Naive thymus-derived CD4-positive, alpha-beta T cell (primary cell): ENCODE measurements around the gene KPNA4. TPM values are rescaled to one million over a fixed set of nuclear protein-coding genes. Genes with fewer than 3 reads are reported as not detected.
"Not testable (repeated sequence)": the region's sequence is repeated elsewhere in the genome, so short reads cannot be mapped to it uniquely, and the experiment has no call there.

Source experiments
- ATAC-seq: fragments of 150-1000 bp; cut with Tn5 transposase; 2 replicates; pipeline ENCODE4 v1.10.0; 2021; ENCODE audit warnings: mild to moderate bottlenecking, moderate library complexity
- CTCF ChIA-PET: fragments of 350-600 bp; sonication (Branson Sonifier 250); formaldehyde crosslinking; loops from one replicate; lab custom pipeline; 2021; ENCODE audit warnings: antibody characterized with exemption; lab: Charles Lee
- POLR2A ChIA-PET: fragments of 350-600 bp; sonication (Branson Sonifier 250); formaldehyde crosslinking; loops from one replicate; lab custom pipeline; 2021; ENCODE audit warnings: antibody characterized with exemption, inconsistent platforms; lab: Charles Lee
- DNase-seq, 9 donors: peaks; one replicate each; pipeline versions ENCODE4 v3.0.0 to v3.0.0-alpha.2; 2020 to 2022; ENCODE audit warnings: mixed read lengths in 1 of 9
- H3K27ac ChIP-seq: one replicate; pipeline ENCODE4 v1.7.0; 2013; ENCODE audit warnings: mild to moderate bottlenecking, low read depth, low read length, moderate library complexity
- H3K27me3 ChIP-seq, 2 donors: one replicate each; pipeline ENCODE4 v1.7.0; 2013; ENCODE audit warnings: low read length in 2 of 2, mild to moderate bottlenecking in 2 of 2, moderate library complexity in 2 of 2; ENCODE audit not compliant: control insufficient read depth in 2 of 2, insufficient read depth in 2 of 2
- H3K36me3 ChIP-seq, 3 experiments: 1 replicate in 2 of 3; 2 replicates in 1 of 3; pipeline ENCODE4 v1.7.0; 2013; ENCODE audit warnings: low read length in 3 of 3, mild to moderate bottlenecking in 3 of 3, moderate library complexity in 1 of 3; ENCODE audit not compliant: insufficient read depth in 3 of 3, control insufficient read depth in 2 of 3
- H3K4me1 ChIP-seq, 2 donors: one replicate each; pipeline ENCODE4 v1.7.0; 2013; ENCODE audit warnings: low read length in 2 of 2, mild to moderate bottlenecking in 2 of 2, moderate library complexity in 1 of 2; ENCODE audit not compliant: control insufficient read depth in 2 of 2, insufficient read depth in 2 of 2
- H3K4me3 ChIP-seq: 2 replicates; pipeline ENCODE4 v1.7.0; 2013; ENCODE audit warnings: mild to moderate bottlenecking, low read length
- H3K9me3 ChIP-seq, 3 experiments: 1 replicate in 2 of 3; 2 replicates in 1 of 3; pipeline ENCODE4 v1.7.0; 2013; ENCODE audit warnings: low read length in 3 of 3; ENCODE audit not compliant: control insufficient read depth in 2 of 3
- H3K27ac Mint-ChIP-seq, 9 donors: one replicate each; pipeline ENCODE4 v1.8.0; 2020 to 2022; ENCODE audit warnings: mixed read lengths in 9 of 9, mild to moderate bottlenecking in 8 of 9, moderate library complexity in 5 of 9, inconsistent platforms in 2 of 9
- H3K27me3 Mint-ChIP-seq, 5 donors: one replicate each; pipeline ENCODE4 v1.8.0; 2021 to 2022; ENCODE audit warnings: mixed read lengths in 5 of 5, mild to moderate bottlenecking in 1 of 5
- H3K36me3 Mint-ChIP-seq, 5 donors: one replicate each; pipeline ENCODE4 v1.8.0; 2020 to 2022; ENCODE audit warnings: mixed read lengths in 5 of 5, mild to moderate bottlenecking in 3 of 5, inconsistent platforms in 1 of 5
- H3K4me1 Mint-ChIP-seq, 7 donors: one replicate each; pipeline ENCODE4 v1.8.0; 2020 to 2022; ENCODE audit warnings: mixed read lengths in 7 of 7, mild to moderate bottlenecking in 3 of 7, inconsistent platforms in 1 of 7
- H3K4me3 Mint-ChIP-seq, 10 donors: one replicate each; pipeline ENCODE4 v1.8.0; 2020 to 2022; ENCODE audit warnings: mild to moderate bottlenecking in 10 of 10, mixed read lengths in 10 of 10, moderate library complexity in 6 of 10, inconsistent platforms in 2 of 10
- H3K9me3 Mint-ChIP-seq, 11 donors: one replicate each; pipeline ENCODE4 v1.8.0; 2020 to 2022; ENCODE audit warnings: mixed read lengths in 11 of 11, mild to moderate bottlenecking in 4 of 11, inconsistent platforms in 1 of 11, moderate library complexity in 1 of 11
- intact Hi-C, 2 donors: fragments of 100-400 bp; cut with micrococcal nuclease; formaldehyde crosslinking; loops; one replicate each; pipeline ENCODE4 v1.15.1; 2023
- polyA plus RNA-seq, 2 donors: library from polyadenylated mRNA; unstranded; fragments of 300-500 nt; fragmentation: Illumina TruSeq; gene quantifications; one replicate each; pipeline ENCODE4 v1.2.3, GENCODE V29; 2021
- total RNA-seq, 6 experiments: library from RNA in 5 of 6; stranded (reverse) in 5 of 6; gene quantifications; 1 replicate in 5 of 6; 2 replicates in 1 of 6; pipeline ENCODE4 v1.2.3 and lab custom pipeline; 2021 to 2026

The KPNA4 gene
- total and polyA plus RNA-seq, 7 experiments from 2014 or later, result 5.9 to 55.4 (median 39.5) TPM

DNA sequence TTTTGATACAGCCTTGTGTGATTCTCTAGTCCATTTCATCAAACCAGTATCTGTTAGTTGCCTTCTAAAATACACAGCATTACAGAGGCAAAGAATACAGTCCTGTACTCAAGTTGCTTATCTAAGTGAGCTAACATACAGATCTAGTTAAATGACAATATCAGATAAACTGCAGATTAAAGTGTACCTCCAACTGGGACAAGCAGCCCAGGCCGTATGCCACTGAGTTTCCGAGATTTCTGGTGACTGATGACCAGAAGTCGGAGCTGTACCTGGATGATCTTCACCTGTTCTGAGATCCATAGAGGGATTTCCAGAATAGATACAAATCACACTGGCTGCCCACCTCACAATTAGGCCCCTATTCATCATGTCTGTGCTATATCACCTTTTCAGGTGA is 109.5 kb downstream of the KPNA4 start:
- H3K4me1 ChIP-seq, result no peaks in the 10 kb centered on the region
- intact Hi-C loops, result no loop called here
- no peaks in the 10 kb centered on the region for H3K27me3 ChIP-seq
- H3K27me3 Mint-ChIP-seq, result peaks cover 0 to 19% (median 0%) of the 10 kb centered on the region in 5 donors
- no peaks in the 10 kb centered on the region for H3K9me3 ChIP-seq
- no peak overlapping the region for H3K4me3 Mint-ChIP-seq
- H3K36me3 ChIP-seq, result no peaks in the 10 kb centered on the region
- ChIA-PET POLR2A (no interaction called here), CTCF (no interaction called here)
- DNase-seq (no peak), ATAC-seq (no peak)
- no peak overlapping the region for H3K27ac Mint-ChIP-seq
- H3K4me3 ChIP-seq, result no peak overlapping the region
- no peaks in the 10 kb centered on the region for H3K4me1 Mint-ChIP-seq
- no peaks in the 10 kb centered on the region for H3K9me3 Mint-ChIP-seq
- no peaks in the 10 kb centered on the region for H3K36me3 Mint-ChIP-seq
- no peak overlapping the region for H3K27ac ChIP-seq

DNA sequence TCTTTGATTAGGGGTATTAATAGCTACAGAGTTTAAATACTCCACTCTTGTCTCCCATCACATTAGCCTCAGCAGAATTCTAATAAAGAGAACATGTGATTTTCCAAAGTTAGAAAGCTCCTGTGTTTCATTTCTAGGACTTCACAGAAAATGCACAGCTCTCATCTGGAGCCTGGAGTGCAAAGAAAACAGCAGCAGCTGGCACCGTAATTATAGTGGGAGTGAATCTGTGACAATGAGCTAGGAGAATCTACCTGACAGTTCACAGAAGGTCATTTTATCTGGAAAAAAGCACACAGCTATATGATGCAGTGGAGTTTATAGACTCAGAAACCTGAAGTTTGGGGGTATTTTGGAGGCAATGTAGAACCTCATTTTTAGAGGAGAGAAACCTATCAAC is 110.4 kb downstream of the KPNA4 start:
- peaks cover 4 to 7% (median 6%) of the 10 kb centered on the region in 7 donors for H3K4me1 Mint-ChIP-seq
- Histone ChIP-seq H3K9me3 (no peaks in the 10 kb centered on the region), H3K4me1 (peaks cover 0 to 6% of the 10 kb centered on the region in 2 donors), H3K36me3 (no peaks in the 10 kb centered on the region), H3K4me3 (no peak overlapping the region), H3K27ac (no peak overlapping the region), H3K27me3 (no peaks in the 10 kb centered on the region)
- H3K36me3 Mint-ChIP-seq, result peaks cover 0 to 5% (median 0%) of the 10 kb centered on the region in 5 donors
- H3K4me3 Mint-ChIP-seq, result no peak overlapping the region
- no peak for DNase-seq
- ATAC-seq, result no peak
- H3K27ac Mint-ChIP-seq, result no peak overlapping the region
- ChIA-PET CTCF (interaction anchor here (0.9 kb wide), 1 partner anchor 46 kb away, joined by 3 read pairs; no protein-coding TSS in a partner anchor), POLR2A (no interaction called here)
- H3K9me3 Mint-ChIP-seq, result peaks cover 0 to 3% (median 0%) of the 10 kb centered on the region in 11 donors
- H3K27me3 Mint-ChIP-seq, result peaks cover 0 to 19% (median 0%) of the 10 kb centered on the region in 5 donors
- intact Hi-C loops, result no loop called here

DNA sequence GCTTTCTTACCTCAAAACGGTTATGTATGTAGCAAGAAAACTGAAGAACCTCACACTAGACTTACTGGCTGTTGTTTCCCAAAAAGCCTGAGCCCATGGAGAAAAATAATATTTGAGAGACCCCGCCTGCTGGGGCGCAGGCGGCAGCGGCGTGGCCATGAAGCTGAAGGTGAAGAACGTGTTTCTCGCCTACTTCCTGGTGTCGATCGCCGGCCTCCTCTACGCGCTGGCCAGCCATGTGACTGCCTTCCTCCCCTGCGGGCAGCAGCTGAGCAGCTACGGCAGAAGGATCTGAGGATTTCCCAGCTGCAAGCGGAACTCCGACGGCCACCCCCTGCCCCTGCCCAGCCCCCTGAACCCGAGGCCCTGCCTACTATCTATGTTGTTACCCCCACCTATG is 113.1 kb downstream of the KPNA4 start:
- intact Hi-C loops, POLR2A ChIA-PET, H3K27ac Mint-ChIP-seq: not testable (repeated sequence)

DNA sequence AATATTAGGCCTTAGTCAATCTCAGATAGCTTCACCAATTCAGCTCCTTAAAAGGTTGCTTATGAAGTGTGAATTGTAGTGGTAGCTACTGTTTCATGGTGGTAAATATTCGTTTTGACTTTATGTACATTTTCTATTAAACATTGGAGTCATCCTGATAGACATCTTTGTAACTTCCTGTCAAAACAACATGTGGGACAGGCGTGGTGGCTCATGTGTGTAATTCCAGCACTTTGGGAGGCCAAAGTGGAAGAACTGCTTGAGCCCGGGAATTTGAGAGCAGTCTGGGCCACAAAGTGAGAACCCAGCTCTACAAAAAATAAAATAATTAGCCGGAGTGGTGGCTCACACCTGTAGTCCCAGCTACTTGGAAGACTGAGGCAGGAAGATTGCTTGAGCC is 113.8 kb downstream of the KPNA4 start:
- Histone ChIP-seq H3K9me3 (no peaks in the 10 kb centered on the region), H3K27ac (no peak overlapping the region), H3K4me3 (no peak overlapping the region), H3K36me3 (no peaks in the 10 kb centered on the region), H3K27me3 (no peaks in the 10 kb centered on the region), H3K4me1 (peaks cover 10 to 14% of the 10 kb centered on the region in 2 donors)
- H3K36me3 Mint-ChIP-seq, result peaks cover 0 to 11% (median 0%) of the 10 kb centered on the region in 5 donors
- H3K4me1 Mint-ChIP-seq, result peaks cover 6 to 39% (median 35%) of the 10 kb centered on the region in 7 donors
- DNase-seq (no peak), ATAC-seq (no peak)
- POLR2A ChIA-PET, result interaction anchor here (0.5 to 1.2 kb wide), 2 partner anchors 55 to 116 kb away, joined by 3 read pairs; no protein-coding TSS in a partner anchor
- CTCF ChIA-PET, result interaction anchor here (0.7 to 1.1 kb wide), 2 partner anchors 15 to 38 kb away, joined by 3 to 4 read pairs; no protein-coding TSS in a partner anchor
- H3K4me3 Mint-ChIP-seq, result no peak overlapping the region
- peaks cover 0 to 3% (median 0%) of the 10 kb centered on the region in 11 donors for H3K9me3 Mint-ChIP-seq
- H3K27me3 Mint-ChIP-seq, result peaks cover 0 to 10% (median 0%) of the 10 kb centered on the region in 5 donors
- intact Hi-C loops, result no loop called here
- H3K27ac Mint-ChIP-seq, result no peak overlapping the region

More for the DNA sequence above, 113.1 kb downstream of the KPNA4 start:
- not testable (repeated sequence) for H3K36me3 ChIP-seq, H3K9me3 Mint-ChIP-seq, H3K4me3 ChIP-seq, H3K36me3 Mint-ChIP-seq, H3K27ac ChIP-seq, H3K4me3 Mint-ChIP-seq, H3K27me3 ChIP-seq, DNase-seq, ATAC-seq, H3K9me3 ChIP-seq, H3K27me3 Mint-ChIP-seq
- CTCF ChIA-PET, result interaction anchor here (1.1 kb wide), 1 partner anchor 16 kb away, joined by 3 read pairs; no protein-coding TSS in a partner anchor
- peaks cover 10 to 12% of the 10 kb centered on the region in 2 donors for H3K4me1 ChIP-seq
- peaks cover 5 to 32% (median 28%) of the 10 kb centered on the region in 7 donors for H3K4me1 Mint-ChIP-seq

DNA sequence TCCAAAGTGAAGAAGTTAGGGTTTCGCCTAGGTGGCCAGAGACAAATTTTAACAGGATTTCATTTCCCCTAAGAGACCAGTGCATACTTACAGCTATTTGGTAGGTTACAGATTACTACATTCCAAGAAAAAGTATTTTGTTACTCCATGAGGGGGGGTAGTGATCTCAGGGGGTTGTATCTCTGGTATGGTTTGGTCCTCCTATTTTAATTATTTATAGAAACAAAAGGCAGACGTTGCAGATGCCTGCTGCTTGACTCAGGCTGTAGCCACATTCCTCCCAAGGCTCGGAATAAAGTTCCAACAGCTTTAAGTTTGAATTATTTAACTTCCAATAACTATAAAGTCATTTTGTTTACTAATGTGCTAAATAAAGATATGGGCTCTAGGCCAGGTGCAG is 114.5 kb downstream of the KPNA4 start:
- intact Hi-C loops, result no loop called here
- peaks cover 7 to 46% (median 40%) of the 10 kb centered on the region in 7 donors for H3K4me1 Mint-ChIP-seq
- H3K4me3 ChIP-seq, result no peak overlapping the region
- no peaks in the 10 kb centered on the region for H3K36me3 ChIP-seq
- peak overlapping the region in 9 of 10 donors; percentile 92 to 100 (median 97) for H3K4me3 Mint-ChIP-seq
- H3K4me1 ChIP-seq, result peaks cover 10 to 14% of the 10 kb centered on the region in 2 donors
- ATAC-seq (no peak), DNase-seq (no peak)
- H3K9me3 Mint-ChIP-seq, result peaks cover 0 to 3% (median 0%) of the 10 kb centered on the region in 11 donors
- peaks cover 0 to 17% (median 0%) of the 10 kb centered on the region in 5 donors for H3K36me3 Mint-ChIP-seq
- H3K27me3 Mint-ChIP-seq, result peaks cover 0 to 10% (median 0%) of the 10 kb centered on the region in 5 donors
- ChIA-PET POLR2A (interaction anchor here (1.2 to 2.0 kb wide), 2 partner anchors 115 to 117 kb away, joined by 3 to 7 read pairs; partner anchors contain the start of gene KPNA4), CTCF (no interaction called here)
- H3K9me3 ChIP-seq, result no peaks in the 10 kb centered on the region
- H3K27ac Mint-ChIP-seq, result peak overlapping the region in 6 of 9 donors; percentile 41 to 96 (median 90)
- no peaks in the 10 kb centered on the region for H3K27me3 ChIP-seq
- H3K27ac ChIP-seq, result no peak overlapping the region

- Mint-ChIP-seq H3K27ac (peak within 1 kb of the TSS; percentile 88 to 96 (median 92)), H3K36me3 (peaks cover 0 to 24% (median 0%) of the 10 kb centered on the region in 5 donors), H3K4me1 (peaks cover 8 to 47% (median 40%) of the 10 kb centered on the region in 7 donors), H3K4me3 (peak within 1 kb of the TSS; percentile 92 to 100 (median 96)), H3K9me3 (peaks cover 0 to 3% (median 0%) of the 10 kb centered on the region in 11 donors), H3K27me3 (peaks cover 0 to 8% (median 0%) of the 10 kb centered on the region in 5 donors)
- CTCF ChIA-PET, result interaction anchor here (1.1 to 1.6 kb wide), 2 partner anchors 15 to 36 kb away, joined by 4 to 8 read pairs; no protein-coding TSS in a partner anchor
- ATAC-seq, result peak; percentile 97
- POLR2A ChIA-PET, result interaction anchor here (0.8 to 2.3 kb wide), 7 partner anchors 11 to 118 kb away, joined by 3 to 12 read pairs (median 6); partner anchors contain the start of genes IFT80, KPNA4 and SMC4
- peaks cover 10 to 14% of the 10 kb centered on the region in 2 donors for H3K4me1 ChIP-seq
- no peaks in the 10 kb centered on the region for H3K9me3 ChIP-seq
- DNase-seq, result peak; percentile 90 to 96 (median 93)
- no peaks in the 10 kb centered on the region for H3K27me3 ChIP-seq
- intact Hi-C loops, result loop anchor here (1.0 to 10.0 kb wide), 11 partner anchors 9 to 1647 kb away; partner anchors contain the start of genes IFT80 (in 2 of the 2), KPNA4 (in 2 of the 2), NMD3 (in 2 of the 2) and SMC4 (in 2 of the 2)
- H3K27ac ChIP-seq, result peak within 1 kb of the TSS; percentile 74
- H3K4me3 ChIP-seq, result peak within 1 kb of the TSS; percentile 90
- H3K36me3 ChIP-seq, result no peaks in the 10 kb centered on the region
Measured at GRCh38 chr3:160449636-160450598, 115.5 kb downstream of the KPNA4 start, which contains the start of gene TRIM59. TRIM59 (minus strand) TSS chr3:160449786; CDS start chr3:160439183, 10,603 bp downstream.
